Ureter (tissue), 1 donor: Measurements from ENCODE around the gene MUS81. TPM values are rescaled to one million over a fixed set of nuclear protein-coding genes. Genes with fewer than 3 reads are reported as not detected.

ENCODE experiments used
- total RNA-seq: library from RNA; stranded (reverse); gene quantifications from one replicate; pipeline ENCODE4 v1.2.4, GENCODE V29; 2023
- donor health status: DM: yes; HTN: yes; CAD: no.

MUS81 gene
- total RNA-seq, 1 donor from 2014 or later = 61.7 TPM

Other genes starting within 250 kb of the MUS81 start
- 57.3 TPM for gene MAP3K11, start 246.2 kb upstream of the MUS81 start, total RNA-seq
- 57.6 TPM for gene PCNX3, start 244.7 kb upstream of the MUS81 start, total RNA-seq
- gene SIPA1, start 222.3 kb upstream of the MUS81 start, total RNA-seq = 40.3 TPM
- gene RELA, start 197.5 kb upstream of the MUS81 start, total RNA-seq = 97.9 TPM
- gene KAT5, start 148.2 kb upstream of the MUS81 start, total RNA-seq = 74.8 TPM
- 29.8 TPM for gene RNASEH2C, start 139.6 kb upstream of the MUS81 start, total RNA-seq
- gene AP5B1, start 79.5 kb upstream of the MUS81 start, total RNA-seq = 13.5 TPM
- 25.8 TPM for gene OVOL1, start 73.4 kb upstream of the MUS81 start, total RNA-seq
- gene SNX32, start 26.5 kb upstream of the MUS81 start, total RNA-seq = 2.6 TPM
- 887 TPM for gene CFL1, start 2.3 kb upstream of the MUS81 start, total RNA-seq
- 60.0 TPM for gene EFEMP2, start 12.4 kb downstream of the MUS81 start, total RNA-seq
- 5.7 TPM for gene CTSW, start 19.4 kb downstream of the MUS81 start, total RNA-seq
- 60.2 TPM for gene FIBP, start 28.0 kb downstream of the MUS81 start, total RNA-seq
- gene CCDC85B, start 30.2 kb downstream of the MUS81 start, total RNA-seq = 20.5 TPM
- gene FOSL1, start 40.0 kb downstream of the MUS81 start, total RNA-seq = 4.5 TPM
- 28.9 TPM for gene C11orf68, start 58.6 kb downstream of the MUS81 start, total RNA-seq
- 54.0 TPM for gene DRAP1, start 59.0 kb downstream of the MUS81 start, total RNA-seq
- gene TSGA10IP, start 85.0 kb downstream of the MUS81 start, total RNA-seq = 0.68 TPM
- 48.6 TPM for gene SART1, start 101.3 kb downstream of the MUS81 start, total RNA-seq
- gene EIF1AD, start 141.7 kb downstream of the MUS81 start, total RNA-seq = 28.7 TPM
- 192 TPM for gene BANF1, start 142.1 kb downstream of the MUS81 start, total RNA-seq
- 1.1 TPM for gene CST6, start 151.6 kb downstream of the MUS81 start, total RNA-seq
- not detected for gene CATSPER1, start 166.0 kb downstream of the MUS81 start, total RNA-seq
- not detected for gene GAL3ST3, start 188.7 kb downstream of the MUS81 start, total RNA-seq
- 156 TPM for gene SF3B2, start 191.9 kb downstream of the MUS81 start, total RNA-seq
- 87.2 TPM for gene PACS1, start 209.8 kb downstream of the MUS81 start, total RNA-seq